GM19467 (cell line): ENCODE measurements around the gene FANCI.
A peak's percentile ranks its signal among the peaks of the same experiment; 100 is the strongest.
"Not testable (repeated sequence)": the region's sequence is repeated elsewhere in the genome, so short reads cannot be mapped to it uniquely, and the experiment has no call there.

Source experiments
- ATAC-seq: cut with Tn5 transposase; IDR thresholded peaks from one replicate; pipeline ENCODE4 v1.9.1; 2021; ENCODE audit warnings: mild to moderate bottlenecking, moderate library complexity; ENCODE audit not compliant: unreplicated experiment

FANCI gene

DNA sequence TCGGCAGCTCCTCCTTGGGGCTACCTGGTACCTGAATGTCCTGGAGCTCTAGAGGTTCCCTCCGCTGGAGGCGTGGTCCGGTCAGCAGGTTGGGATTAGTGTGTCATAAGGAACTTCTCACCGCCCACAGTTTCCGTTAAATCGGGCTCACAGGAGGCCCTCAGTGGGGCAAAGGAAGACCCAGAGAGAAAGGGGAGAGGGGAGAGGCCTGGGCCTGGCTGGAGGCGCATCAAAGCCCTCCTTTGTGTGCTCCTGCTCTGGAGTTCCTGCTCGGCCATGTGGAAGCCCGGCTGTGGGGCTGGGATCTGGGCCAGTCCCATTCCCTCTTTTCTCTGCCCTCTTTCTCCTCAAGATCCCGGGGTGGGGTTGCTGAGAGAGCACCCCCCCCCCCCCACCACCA, 22.2 kb upstream of the FANCI start, which contains the start of gene RLBP1:
TSS of gene RLBP1 (minus strand) at position 37 of the 400 bp plus-strand sequence. CDS start 2,604 bp downstream, outside the sequence.
- ATAC-seq, result no peak

DNA sequence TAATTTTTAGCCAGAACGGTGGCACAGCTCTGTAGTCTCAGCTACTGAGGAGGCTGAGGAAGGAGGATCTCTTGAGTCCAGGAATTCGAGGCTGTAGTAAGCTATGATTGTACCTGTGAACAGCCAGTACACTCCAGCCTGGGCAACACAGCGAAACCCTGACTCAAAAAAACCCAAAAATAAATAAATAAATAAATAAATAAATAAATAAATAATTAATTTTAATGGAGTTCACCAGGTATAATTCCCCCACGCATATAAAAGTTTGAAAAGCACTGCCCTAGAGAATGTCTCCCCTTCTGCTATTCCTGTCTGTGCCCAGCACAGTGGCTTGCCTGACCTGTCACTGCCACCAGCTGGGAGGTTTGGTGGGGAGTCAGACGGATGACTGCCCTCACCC, 18.2 kb upstream of the FANCI start:
- no peak for ATAC-seq

DNA sequence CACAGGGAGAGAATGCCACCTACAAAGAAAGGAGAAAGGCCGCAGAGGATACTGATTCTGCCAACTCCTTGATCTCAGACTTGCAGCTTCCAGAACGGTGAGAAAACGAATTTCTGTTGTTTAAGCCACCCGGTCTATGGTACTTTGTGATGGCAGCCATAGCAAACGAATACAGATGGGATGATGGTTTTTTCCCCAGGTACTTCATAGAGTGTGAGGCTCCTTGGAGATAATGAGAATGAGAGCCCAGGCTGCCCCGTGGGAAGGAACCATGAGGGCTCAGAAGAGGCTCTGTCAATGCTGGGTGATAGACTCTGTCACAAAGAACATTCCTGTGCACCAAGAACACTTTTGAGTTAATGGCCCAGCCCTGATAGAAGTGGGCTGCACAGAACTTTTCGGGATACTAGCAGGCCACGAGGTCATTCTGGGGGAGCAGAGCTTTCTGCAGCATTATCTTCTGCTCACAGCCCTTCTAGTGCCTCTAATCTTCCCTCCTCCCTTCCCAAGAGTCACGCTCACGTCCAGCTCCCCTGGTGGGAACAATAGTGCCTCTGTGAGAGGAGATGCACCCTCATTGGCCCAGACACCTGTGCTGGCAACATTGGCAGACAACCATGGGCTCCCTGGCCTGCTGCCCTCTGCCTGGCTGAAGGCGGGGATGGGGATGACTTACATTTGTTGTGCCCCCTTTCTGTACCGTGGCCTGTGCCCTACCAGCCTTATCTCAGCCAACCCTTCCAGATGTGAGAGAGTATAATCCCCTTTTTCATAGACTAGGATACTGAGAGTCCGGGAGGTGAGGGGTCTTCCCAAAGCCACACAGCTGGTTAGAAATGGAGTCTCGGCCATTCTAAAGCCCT, 17.2 kb upstream of the FANCI start:
- ATAC-seq, result no peak

DNA sequence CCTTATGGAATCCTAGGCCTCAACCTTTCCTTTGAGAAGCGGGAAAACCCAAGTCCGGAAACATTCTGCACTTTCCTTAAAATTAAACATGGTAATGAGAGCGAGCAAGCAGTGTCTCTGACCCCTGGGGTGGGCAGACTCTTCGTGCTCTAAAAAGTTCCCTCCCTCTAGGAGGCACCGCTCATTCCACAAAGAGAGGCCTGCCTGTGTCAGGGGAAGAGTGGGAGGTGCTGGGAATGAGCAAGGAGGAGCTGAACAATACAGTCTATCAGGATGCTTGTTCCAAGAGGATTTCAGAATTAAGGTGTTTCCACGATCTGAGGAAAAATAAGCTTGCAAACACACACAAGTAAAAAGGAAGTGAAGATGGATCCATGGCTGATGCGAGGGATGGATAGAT, 16.4 kb upstream of the FANCI start:
- no peak for ATAC-seq

DNA sequence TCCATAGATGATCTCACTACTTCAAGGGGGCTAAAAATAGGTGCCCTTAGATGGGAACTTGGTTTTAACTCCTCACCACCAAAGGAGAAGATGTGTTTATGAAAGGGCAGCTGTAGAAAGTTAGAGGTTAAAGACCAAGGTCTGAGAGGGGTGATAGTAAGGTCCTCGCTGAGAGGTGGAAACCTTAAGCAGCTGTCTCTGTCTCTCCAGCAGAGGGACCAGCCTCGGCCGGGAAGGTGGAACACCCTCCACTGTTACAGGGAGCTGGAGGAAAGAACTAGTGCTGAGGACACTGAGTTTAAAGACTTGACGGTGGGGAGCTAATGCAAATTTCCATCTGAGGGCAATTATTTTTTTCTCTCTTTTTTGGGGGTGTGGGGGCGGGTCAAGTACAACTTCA, 13.5 kb upstream of the FANCI start:
- ATAC-seq, result no peak

DNA sequence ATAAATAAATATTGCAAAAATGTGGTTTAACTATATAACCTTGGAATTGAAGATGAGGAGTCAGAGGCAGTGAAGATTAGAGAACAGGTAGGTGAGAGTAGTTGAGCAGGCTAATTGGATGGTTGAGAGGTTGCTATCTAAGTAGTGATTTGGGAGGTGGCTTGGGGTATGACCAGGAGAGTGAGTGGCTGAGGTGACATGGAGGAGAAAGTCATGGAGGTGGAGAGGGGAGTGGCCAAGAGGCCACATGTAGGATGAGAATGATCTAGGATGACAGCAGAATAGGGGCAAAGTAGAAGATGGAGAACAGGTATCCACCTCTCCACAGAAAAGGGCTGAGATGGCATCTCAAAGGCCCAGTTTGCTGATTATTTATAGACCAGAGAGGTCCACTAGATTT, 11.9 kb upstream of the FANCI start:
- no peak for ATAC-seq

DNA sequence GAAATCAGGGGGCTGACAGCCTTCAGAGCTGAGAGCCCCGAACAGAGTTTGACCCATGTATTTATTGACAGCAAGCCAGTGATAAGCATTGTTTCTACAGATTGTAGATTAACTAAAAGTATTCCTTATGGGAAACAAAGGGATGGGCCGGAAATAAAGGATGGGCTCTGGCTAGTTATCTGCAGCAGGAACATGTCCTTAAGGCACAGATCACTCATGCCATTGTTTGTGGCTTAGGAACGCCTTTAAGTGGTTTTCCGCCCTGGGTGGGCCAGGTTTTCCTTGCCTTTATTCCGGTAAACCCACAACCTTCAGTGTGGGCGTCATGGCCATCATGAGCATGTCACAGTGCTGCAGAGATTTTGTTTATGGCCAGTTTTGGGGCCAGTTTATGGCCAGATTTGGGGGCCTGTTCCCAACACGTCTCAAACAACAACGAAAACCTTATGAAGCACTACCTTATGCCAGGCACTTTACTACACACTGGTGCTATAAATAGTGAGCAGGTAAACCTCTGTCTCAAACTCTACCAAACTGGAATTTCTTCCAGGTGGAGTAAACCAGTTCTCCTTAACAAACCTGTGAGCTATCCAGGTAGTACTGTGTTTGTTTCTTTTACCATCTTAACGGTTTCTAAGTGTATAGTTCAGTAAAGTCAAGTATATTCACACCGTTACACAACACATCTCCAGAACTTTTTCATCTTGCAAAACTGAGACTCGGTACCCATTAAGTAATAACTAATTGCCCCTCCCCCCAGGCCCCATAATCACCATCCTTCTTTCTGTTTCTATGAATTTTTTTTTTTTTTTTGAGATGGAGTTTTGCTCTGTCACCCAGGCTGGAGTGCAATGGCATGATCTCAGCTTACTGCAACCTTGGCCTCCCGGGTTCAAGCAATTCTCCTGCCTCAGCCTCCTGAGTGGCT, 3.6 kb upstream of the FANCI start:
- ATAC-seq, result not testable (repeated sequence)

DNA sequence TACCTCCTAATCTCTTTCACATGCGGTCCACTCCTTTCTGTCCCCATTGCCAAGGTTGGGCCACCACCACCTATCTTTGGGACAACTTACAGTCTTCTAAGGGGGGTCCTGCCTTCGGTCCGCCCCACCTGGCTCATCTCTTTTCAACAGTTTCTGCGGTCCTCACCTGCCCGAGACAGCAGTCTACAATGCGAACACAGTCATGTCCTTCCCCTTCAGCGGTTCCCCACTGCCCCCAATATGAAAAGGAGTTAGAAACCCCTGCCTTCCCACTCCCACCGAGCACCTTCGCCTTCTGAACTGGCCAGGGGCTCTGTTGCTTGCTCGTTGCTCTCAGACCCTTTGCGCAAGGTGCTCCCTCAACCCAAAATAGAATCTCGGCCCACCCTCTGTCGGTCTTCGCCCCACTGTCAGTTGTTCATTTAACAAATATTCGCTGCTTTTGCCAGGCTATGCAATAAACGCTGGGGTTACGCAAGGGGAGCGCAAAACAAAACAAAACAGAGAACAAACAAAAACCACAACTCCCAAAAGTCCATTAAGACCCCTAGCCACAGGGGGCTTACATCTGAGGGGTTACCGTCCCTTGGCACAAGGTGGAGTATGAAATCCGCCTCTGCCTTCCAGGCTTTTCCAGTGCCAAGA, 611 bp upstream of the FANCI start:
- ATAC-seq, result no peak

DNA sequence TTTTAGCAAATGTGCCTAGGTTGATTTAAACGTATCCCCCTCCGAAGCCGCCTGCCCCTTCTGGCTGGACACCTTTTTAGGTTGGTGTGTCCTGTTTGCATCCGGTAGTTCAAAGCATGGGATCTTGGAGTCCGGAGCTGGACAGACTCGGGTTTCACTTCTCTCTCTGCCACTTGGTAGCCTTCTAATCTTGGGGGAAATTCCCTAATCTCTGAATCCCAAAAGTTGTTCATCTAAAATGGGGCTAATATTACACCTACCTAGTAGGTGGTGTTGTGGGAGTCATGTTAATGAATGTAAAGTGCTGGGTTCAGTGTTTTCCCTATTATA, 760 bp downstream of the FANCI start:
- ATAC-seq, result peak; percentile 18

DNA sequence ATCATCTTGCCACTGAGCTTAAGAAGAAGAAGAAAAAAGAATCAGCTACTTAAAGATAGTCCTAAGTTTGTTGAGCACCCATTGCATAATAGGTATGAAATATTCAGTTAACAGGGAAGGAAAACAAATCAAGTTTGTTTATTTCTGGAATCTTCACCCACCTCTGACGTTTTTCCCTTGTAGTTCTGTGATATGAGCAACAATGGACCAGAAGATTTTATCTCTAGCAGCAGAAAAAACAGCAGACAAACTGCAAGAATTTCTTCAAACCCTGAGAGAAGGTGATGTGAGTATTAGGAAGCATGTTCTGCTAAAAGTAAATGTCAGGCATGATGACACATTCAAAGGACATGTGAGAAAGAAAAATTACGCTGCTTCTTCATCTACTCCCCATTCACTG, 3.7 kb downstream of the FANCI start:
- ATAC-seq, result no peak

DNA sequence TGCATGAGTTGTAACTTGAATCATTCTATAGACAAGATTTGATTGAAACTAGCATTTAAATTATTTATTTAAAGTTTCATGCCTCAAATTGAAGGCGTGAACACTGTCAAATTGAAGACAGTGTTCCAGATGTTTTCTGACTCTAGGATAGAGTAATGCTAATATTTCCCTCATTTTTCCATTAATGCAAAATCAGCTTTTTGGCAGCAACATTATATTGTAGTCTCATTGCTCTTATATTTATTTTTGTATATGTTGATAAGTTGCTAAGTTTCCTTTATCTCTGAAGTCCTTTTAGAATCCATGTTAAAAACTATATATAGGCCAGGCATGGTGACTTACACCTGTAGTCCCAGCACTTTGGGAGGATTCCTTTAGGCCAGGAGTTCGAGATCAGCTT, 4.8 kb downstream of the FANCI start:
- no peak for ATAC-seq

DNA sequence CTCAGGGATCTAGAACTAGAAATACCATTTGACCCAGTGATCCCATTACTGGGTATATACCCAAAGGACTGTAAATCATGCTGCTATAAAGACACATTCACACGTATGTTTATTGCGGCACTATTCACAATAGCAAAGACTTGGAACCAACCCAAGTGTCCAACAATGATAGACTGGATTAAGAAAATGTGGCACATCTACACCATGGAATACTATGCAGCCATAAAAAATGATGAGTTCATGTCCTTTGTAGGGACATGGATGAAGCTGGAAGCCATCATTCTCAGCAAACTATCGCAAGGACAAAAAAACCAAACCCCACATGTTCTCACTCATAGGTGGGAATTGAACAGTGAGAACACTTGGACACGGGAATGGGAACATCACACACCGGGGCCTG, 6.4 kb downstream of the FANCI start:
- not testable (repeated sequence) for ATAC-seq

DNA sequence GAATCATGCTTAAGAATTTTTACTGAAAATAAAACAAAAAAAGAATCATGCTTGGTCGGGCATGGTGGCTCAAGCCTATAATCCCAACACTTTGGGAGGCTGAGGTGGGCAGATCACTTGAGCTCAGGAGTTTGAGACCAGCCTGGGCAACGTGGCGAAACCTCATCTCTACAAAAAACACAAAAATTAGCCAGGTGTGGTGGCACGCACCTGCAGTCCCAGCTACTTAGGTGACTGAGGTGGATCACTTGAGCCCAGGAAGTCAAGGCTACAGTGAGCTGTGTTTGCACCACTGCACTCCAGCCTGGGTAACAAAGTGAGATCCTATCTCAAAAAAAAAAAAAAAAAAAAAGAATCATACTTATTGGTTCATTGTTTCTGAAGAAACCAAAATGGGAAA, 33.5 kb downstream of the FANCI start:
- ATAC-seq, result not testable (repeated sequence)

DNA sequence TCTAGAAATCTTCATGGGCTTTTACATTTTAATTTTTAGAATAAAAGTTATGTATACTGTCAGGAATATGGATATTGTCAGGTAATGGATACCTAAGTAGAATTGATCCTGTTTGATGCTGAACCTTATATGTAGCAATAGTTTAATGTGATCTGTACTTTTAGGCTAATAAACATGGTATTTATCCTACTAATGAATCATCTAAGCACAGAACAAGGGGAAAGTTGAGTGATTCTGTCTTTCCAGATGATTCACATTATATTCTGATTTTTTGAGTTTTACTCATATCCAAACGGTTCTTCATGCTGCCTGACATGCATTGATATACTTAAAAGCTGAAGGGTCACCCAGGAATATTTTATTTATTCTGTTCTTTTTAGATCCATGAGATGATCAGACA, 34.5 kb downstream of the FANCI start:
- ATAC-seq, result no peak

DNA sequence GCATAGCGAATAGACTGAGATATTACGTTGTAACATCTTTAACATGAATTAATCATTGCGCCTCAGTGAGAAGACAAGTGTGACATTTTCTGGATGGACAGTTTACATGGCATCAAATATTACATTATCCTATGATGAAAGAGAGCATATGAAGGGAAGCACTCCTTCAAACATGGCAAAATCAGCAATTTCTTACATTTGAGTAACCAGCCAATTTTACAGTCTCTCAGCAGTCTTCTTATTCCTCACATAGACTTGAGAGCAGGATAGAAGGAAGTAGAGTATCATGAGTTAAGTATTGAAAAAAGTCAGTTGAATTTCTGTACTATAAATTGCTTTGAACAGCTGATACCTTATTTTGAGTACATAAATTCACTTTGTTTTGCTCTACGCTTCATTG, 38.9 kb downstream of the FANCI start:
- ATAC-seq, result no peak

DNA sequence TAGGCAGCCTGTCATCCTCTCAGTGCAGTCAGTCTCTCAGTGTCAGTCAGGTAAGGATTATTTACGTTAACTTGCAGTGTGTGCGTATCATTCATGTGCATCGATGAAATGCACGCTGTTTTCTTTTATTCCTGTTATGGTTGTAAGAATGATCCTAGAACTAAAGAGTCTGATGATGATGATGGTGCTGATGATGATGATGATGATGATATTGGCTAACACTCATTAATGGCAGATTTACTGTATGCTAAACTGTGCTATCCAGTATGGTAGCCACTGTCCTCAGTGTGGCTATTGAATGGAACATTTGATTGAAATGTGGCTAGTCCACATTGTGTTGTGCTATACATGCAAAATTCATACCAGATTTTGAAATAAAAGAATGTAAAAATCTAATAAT, 39.4 kb downstream of the FANCI start:
- ATAC-seq, result no peak

DNA sequence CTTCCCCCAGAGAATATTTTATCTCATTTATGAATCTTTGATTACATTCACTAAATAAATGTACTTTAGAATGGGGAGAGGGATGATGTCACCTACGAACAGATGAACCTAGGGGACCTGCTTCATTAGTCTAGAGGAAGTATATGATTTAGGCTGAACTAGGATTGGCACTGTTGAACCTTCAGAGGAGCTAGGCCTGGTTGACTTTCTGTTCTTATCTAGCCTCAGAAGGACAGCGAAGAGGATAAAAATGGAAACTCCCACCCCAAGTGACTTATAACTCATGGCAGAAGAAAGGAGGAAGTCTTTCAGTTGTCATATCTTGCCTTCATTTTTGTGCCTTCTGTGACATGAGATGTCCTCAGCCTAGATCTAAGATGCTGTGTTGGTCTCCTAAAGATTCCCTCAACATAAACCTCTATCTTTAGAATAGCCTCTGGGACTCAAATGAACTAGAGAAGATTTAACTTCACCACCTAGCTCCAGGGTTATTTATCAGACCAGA, 48.2 kb downstream of the FANCI start:
- ATAC-seq, result no peak

DNA sequence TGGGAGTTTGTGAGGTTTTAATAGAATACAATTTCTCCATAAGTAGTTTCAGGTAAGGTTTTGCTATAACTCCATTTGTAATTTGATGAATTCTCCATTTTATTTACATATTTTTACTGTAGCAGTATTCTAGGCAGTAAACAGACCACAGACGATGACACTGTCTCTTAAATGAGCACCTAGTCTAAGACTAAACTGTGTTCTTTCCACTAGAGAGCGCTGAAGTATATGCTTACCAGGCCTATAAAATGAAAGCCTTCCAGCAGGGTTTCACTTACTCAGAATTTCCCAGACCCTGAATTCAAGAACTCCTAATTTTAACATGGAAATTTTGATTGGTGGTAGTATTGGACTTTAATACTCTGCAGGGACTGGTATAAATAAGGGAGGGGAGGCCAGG, 49.2 kb downstream of the FANCI start:
- ATAC-seq, result no peak

DNA sequence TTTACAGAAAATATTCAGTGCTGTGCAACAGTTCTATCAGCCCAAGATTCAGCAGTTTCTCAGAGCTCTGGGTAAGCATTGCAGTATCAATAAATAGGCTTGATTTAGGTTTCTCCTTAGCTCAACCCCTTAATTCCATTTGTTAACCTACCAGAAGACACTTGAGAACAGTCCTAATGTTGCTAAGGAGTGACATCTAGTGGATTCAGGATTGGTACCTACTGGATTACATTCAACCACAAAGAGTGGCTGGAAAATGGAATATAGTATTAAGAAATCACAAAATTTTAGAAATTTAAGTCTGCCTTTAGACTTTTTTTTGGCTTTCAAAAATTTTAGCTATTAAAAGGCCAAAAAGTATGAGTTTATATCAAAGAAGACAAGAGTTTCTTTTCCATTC, 56.1 kb downstream of the FANCI start:
- no peak for ATAC-seq

DNA sequence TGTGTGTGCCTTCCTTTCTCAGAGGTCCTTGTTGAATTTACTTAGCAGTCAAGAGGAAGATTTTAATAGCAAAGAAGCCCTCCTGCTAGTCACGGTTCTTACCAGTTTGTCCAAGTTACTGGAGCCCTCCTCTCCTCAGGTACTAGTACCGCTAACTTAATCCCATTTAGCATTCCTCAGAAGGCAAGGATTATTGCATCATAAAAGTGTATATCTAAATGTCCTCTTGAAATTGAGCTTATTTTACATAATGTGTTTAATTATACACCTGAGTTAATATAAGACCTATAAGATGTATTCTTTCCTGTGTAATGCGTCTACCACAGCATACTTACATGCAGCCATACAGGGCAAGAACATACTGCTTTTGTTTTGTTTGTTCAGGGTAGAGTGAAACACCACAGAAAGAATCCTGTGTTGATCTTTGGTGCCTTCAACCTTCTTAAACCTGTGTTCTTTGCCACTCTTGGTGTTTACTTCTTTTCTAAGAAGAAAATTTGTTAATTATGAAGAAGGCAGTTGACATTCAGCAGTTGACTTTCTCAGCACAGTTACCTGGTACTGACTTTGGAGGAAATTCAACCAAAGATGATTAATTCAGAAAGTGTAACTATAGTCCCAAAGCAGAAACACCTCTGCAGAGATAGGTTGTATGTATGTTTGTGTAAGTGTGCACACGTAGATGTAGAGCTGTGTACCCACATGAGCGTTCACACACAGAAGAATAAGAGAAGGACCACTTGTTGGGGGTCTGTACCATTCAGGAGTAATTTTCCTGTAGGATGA, 57.7 kb downstream of the FANCI start:
- ATAC-seq, result no peak

DNA sequence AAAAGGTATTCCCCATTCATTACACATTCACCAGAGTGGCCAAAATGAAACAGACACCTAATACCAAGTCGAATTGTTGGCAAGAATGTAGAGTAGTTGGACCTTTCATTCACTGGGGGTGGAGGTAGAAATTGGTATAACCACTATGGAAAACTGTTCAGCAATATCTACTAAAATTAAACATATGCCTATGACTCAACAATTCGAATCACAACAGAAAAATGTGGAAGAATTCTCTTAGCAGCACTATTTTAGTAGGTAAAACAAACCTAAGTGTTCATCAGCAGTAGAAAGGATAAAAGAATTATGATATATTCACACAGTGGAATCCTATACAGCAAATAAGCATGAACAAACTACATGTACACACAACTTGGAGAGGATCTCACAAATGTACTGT, 60.2 kb downstream of the FANCI start:
- no peak for ATAC-seq
